Endothelial cell of umbilical vein (primary cell): ENCODE results near the gene PPP2R3C. TPM values are rescaled to one million over a fixed set of nuclear protein-coding genes. Genes with fewer than 3 reads are reported as not detected.

Source experiments
- Bru-seq: library from RNA; stranded (reverse); fragments of 400-500 nt; gene quantifications from one replicate; lab custom pipeline; 2021; lab: Mats Ljungman, UMichigan
- BruChase-seq, 2 experiments: library from RNA; stranded (reverse); fragments of 400-500 nt; gene quantifications; one replicate each; lab custom pipeline; 2021; lab: Mats Ljungman, UMichigan
- BruUV-seq: library from RNA; stranded (reverse); fragments of 400-500 nt; replicated peaks from 2 replicates; lab custom pipeline; 2021; lab: Mats Ljungman, UMichigan
- CTCF ChIA-PET: fragments of 300-600, 350-600 bp; sonication (Branson Sonifier 250); formaldehyde crosslinking; loops from one replicate; lab custom pipeline; 2021; ENCODE audit warnings: antibody characterized with exemption, inconsistent platforms; lab: Charles Lee
- POLR2A ChIA-PET: fragments of 300-600, 350-600 bp; sonication (Branson Sonifier 250); formaldehyde crosslinking; loops from one replicate; lab custom pipeline; 2021; ENCODE audit warnings: antibody characterized with exemption, inconsistent platforms; lab: Charles Lee
- DNase-seq: peaks from one replicate; pipeline ENCODE4 v3.0.0-alpha.2; 2011; ENCODE audit warnings: low read depth, low spot score
- FAIRE-seq: peaks from 2 replicates; lab custom pipeline; 2011; peaks lifted over from hg19 to GRCh38; lab: Jason Lieb, UNC
- H2AFZ ChIP-seq: 2 replicates; pipeline ENCODE4 v1.6.0; 2012; ENCODE audit warnings: low read depth, low read length, control low read depth, inconsistent platforms
- H3K27ac ChIP-seq: 2 replicates; pipeline ENCODE4 v1.5.1; 2011; ENCODE audit warnings: low read depth, mild to moderate bottlenecking, control low read depth, low read length, moderate library complexity; ENCODE audit not compliant: insufficient read depth
- H3K27me3 ChIP-seq, 2 experiments: 2 replicates each; pipeline versions ENCODE4 v1.6.0 to v1.6.1; 2011; ENCODE audit warnings: low read length in 2 of 2, mixed read lengths in 1 of 2; ENCODE audit not compliant: control insufficient read depth in 2 of 2, insufficient read depth in 2 of 2
- H3K36me3 ChIP-seq, 2 experiments: 2 replicates in 1 of 2; 3 replicates in 1 of 2; pipeline ENCODE4 v1.5.1; 2011; ENCODE audit warnings: low read length in 2 of 2, mild to moderate bottlenecking in 1 of 2, moderate library complexity in 1 of 2; ENCODE audit not compliant: control insufficient read depth in 2 of 2, insufficient read depth in 2 of 2; ENCODE audit errors: extremely low read depth in 1 of 2
- H3K4me1 ChIP-seq: 3 replicates; pipeline ENCODE4 v1.5.1; 2011; ENCODE audit warnings: mild to moderate bottlenecking, low read length; ENCODE audit not compliant: control insufficient read depth, insufficient read depth; ENCODE audit errors: extremely low read depth
- H3K4me2 ChIP-seq: 2 replicates; pipeline ENCODE4 v1.6.1; 2011; ENCODE audit warnings: low read length, control low read depth, mixed read lengths; ENCODE audit not compliant: insufficient read depth
- H3K4me3 ChIP-seq, 3 experiments: fragments of 200-600 bp in 1 of 3; sonication (generic), shearing (Covaris generic) in 1 of 3; replicated peaks in 1 of 3; 2 replicates each; pipeline ENCODE4 v1.5.1; 2011 to 2016; ENCODE audit warnings: control low read depth in 3 of 3, low read length in 3 of 3, mild to moderate bottlenecking in 2 of 3, inconsistent platforms in 1 of 3, low read depth in 1 of 3, moderate library complexity in 1 of 3; ENCODE audit not compliant: insufficient read depth in 1 of 3
- H3K79me2 ChIP-seq: 2 replicates; pipeline ENCODE4 v1.6.0; 2012; ENCODE audit warnings: low read length, inconsistent platforms; ENCODE audit not compliant: control insufficient read depth, insufficient read depth
- H3K9ac ChIP-seq: replicated peaks from 2 replicates; pipeline ENCODE3; 2011; ENCODE audit warnings: low read length, control low read depth; ENCODE audit not compliant: insufficient read depth; ENCODE audit errors: extremely low read depth
- H3K9me1 ChIP-seq: replicated peaks from 3 replicates; pipeline ENCODE4 v1.6.0; 2011; ENCODE audit warnings: mild to moderate bottlenecking, low read length; ENCODE audit not compliant: control insufficient read depth, insufficient read depth; ENCODE audit errors: extremely low read depth
- H3K9me3 ChIP-seq: replicated peaks from 2 replicates; pipeline ENCODE4 v1.5.1; 2012; ENCODE audit warnings: low read length, inconsistent platforms; ENCODE audit not compliant: control insufficient read depth, insufficient read depth
- H4K20me1 ChIP-seq: replicated peaks from 2 replicates; pipeline ENCODE3; 2011; ENCODE audit warnings: mild to moderate bottlenecking, low read length; ENCODE audit not compliant: control insufficient read depth, insufficient read depth; ENCODE audit errors: extremely low read depth
- MAX ChIP-seq: IDR thresholded peaks from 2 replicates; pipeline ENCODE4 v1.6.1; 2011; ENCODE audit not compliant: insufficient read depth, insufficient read length
- MYC ChIP-seq: IDR thresholded peaks from one replicate; pipeline ENCODE4 v1.6.1; 2011; ENCODE audit warnings: mild to moderate bottlenecking, low read depth, low read length
- POLR2A ChIP-seq: IDR thresholded peaks from 2 replicates; pipeline ENCODE4 v1.6.1; 2012; ENCODE audit warnings: low read depth, mild to moderate bottlenecking, control low read depth, low read length
- POLR2AphosphoS5 ChIP-seq: IDR thresholded peaks from 2 replicates; pipeline ENCODE4 v1.6.1; 2012; ENCODE audit warnings: low read depth, mild to moderate bottlenecking, control low read depth, low read length, moderate library complexity; ENCODE audit not compliant: insufficient read depth
- dilution Hi-C: fragments of 300-500 bp; cut with MboI; formaldehyde crosslinking; loops from one replicate; pipeline ENCODE4 v1.15.0; 2019; ENCODE audit warnings: low sequenced_read_pairs; ENCODE audit not compliant: extremely low pct_ligation_motif_present
- intact Hi-C: fragments of 100-400 bp; cut with micrococcal nuclease; formaldehyde crosslinking; loops from one replicate; pipeline ENCODE4 v1.10.0; 2022
- long read RNA-seq: library from polyadenylated mRNA; stranded (forward); transcript quantifications from one replicate; pipeline ENCODE4 v2.0.0, GENCODE V29; 2021
- polyA minus RNA-seq, 3 experiments: library from RNA; depleted of rRNA, polyadenylated mRNA; stranded (reverse); fragments of >200 nt; gene quantifications; 1 replicate in 1 of 3; 2 replicates in 2 of 3; pipeline ENCODE4 v1.2.3, GENCODE V29; 2011
- polyA plus RNA-seq, 4 experiments: library from polyadenylated mRNA; depleted of rRNA in 3 of 4; stranded (reverse) in 3 of 4; unstranded in 1 of 4; fragments of >200 nt; gene quantifications; 2 replicates each; pipeline versions ENCODE4 v1.2.1 to v1.2.3, GENCODE V29; 2011 to 2012; ENCODE audit warnings: missing spikeins in 1 of 4
- total RNA-seq: library from RNA; stranded (reverse); gene quantifications from 2 replicates; pipeline ENCODE4 v1.2.3, GENCODE V29; 2021

PPP2R3C gene
- total RNA-seq (40.6 and 46.0 TPM in 2 replicates), polyA plus RNA-seq (7.6 and 10.2 TPM in 2 replicates), polyA minus RNA-seq (9.9 and 10.6 TPM in 2 replicates), Bru-seq, nascent RNA (percentile 77 among the genes with signal in this experiment), BruChase-seq, experiment 1, labeled RNA remaining after a 6-hour chase (percentile 75 among the genes with signal in this experiment), BruChase-seq, experiment 2, labeled RNA remaining after a 2-hour chase (percentile 87 among the genes with signal in this experiment)
- polyA plus RNA-seq (2011; cell fraction: cytosol; rRNA removed) = 20.8 TPM in 2 replicates
- 24.2 and 25.6 TPM in 2 replicates for polyA plus RNA-seq (2011; cell fraction: nucleus; rRNA removed)
- polyA plus RNA-seq (2012) = 32.5 and 55.9 TPM in 2 replicates
- 7.9 TPM for polyA minus RNA-seq (2011; cell fraction: cytosol; rRNA and poly(A)+ RNA removed)
- 18.2 and 19.5 TPM in 2 replicates for polyA minus RNA-seq (2011; cell fraction: nucleus; rRNA and poly(A)+ RNA removed)
- long read RNA-seq, transcript PPP2R3C-217 (12 exons, 1,846 nt) = minor isoform, 22 of 172 reads
- long read RNA-seq, transcript PPP2R3C-201 (13 exons, 1,839 nt) = major isoform, 94 of 172 reads
- long read RNA-seq, partial matches to known transcripts = 8 of 172 reads
- long read RNA-seq, other reads (novel, unspliced or antisense) = 46 of 172 reads

GRCh38 chr14:35121887-35122695 is at the start of gene PPP2R3C, which contains the start of gene PRORP:
Gene PPP2R3C (minus strand): TSS chr14:35121990. CDS start chr14:35121959, 31 bp downstream.
Gene PRORP (plus strand): TSS chr14:35122552. CDS start chr14:35123246, 694 bp downstream.
- peak within 1 kb of the TSS; percentile 92 for H3K9ac ChIP-seq
- peak within 1 kb of the TSS; percentile 81 to 96 (median 88) for H3K4me3 ChIP-seq
- H3K4me1 ChIP-seq = peaks cover 15% of the 10 kb centered on the region
- no peaks in the 10 kb centered on the region for H3K9me3 ChIP-seq
- dilution Hi-C loops = no loop called here
- H3K79me2 ChIP-seq = peaks cover 20% of the 10 kb centered on the region
- H3K27me3 ChIP-seq = no peaks in the 10 kb centered on the region
- H3K4me2 ChIP-seq = peak within 1 kb of the TSS; percentile 84
- TF ChIP-seq POLR2AphosphoS5 (peak; percentile 68), POLR2A (no peak), MYC (peak; percentile 53), MAX (peak; percentile 94)
- POLR2A ChIA-PET = interaction anchor here (0.5 to 1.4 kb wide), 6 partner anchors 25 to 282 kb away, joined by 3 to 5 read pairs (median 4); partner anchors contain the start of genes BAZ1A, FAM177A1 and PSMA6
- H3K36me3 ChIP-seq = no peaks in the 10 kb centered on the region
- peak within 1 kb of the TSS; percentile 75 for H2AFZ ChIP-seq
- peak; percentile 95 for DNase-seq
- H4K20me1 ChIP-seq = no peaks in the 10 kb centered on the region
- BruUV-seq = no TSS peak
- FAIRE-seq = peak; percentile 85
- peak within 1 kb of the TSS; percentile 91 for H3K27ac ChIP-seq
- no peaks in the 10 kb centered on the region for H3K9me1 ChIP-seq
- intact Hi-C loops = loop anchor here (1.0 to 5.0 kb wide), 6 partner anchors 76 to 495 kb away; partner anchors contain the start of genes BAZ1A, FAM177A1, PSMA6 and SRP54
- CTCF ChIA-PET = interaction anchor here (0.8 to 1.5 kb wide), 2 partner anchors 24 to 282 kb away, joined by 3 read pairs; no protein-coding TSS in a partner anchor
